IMR-90 (cell line): ENCODE measurements around the gene CNTFR.

ENCODE experiments used
- MAFK ChIP-seq: IDR thresholded peaks from 2 replicates; pipeline ENCODE4 v1.6.1; 2012; ENCODE audit warnings: low read depth, low read length, improper control_type of control experiment
- MAZ ChIP-seq: IDR thresholded peaks from 2 replicates; pipeline ENCODE4 v1.6.1; 2012; ENCODE audit warnings: low read depth, mild to moderate bottlenecking, low read length, improper control_type of control experiment, moderate library complexity, borderline replicate concordance
- MXI1 ChIP-seq: IDR thresholded peaks from 2 replicates; pipeline ENCODE4 v1.6.1; 2012; ENCODE audit warnings: low read depth, mild to moderate bottlenecking, low read length, moderate library complexity, borderline replicate concordance
- NFE2L2 ChIP-seq: fragments of 150-350 bp; IDR thresholded peaks from 2 replicates; pipeline ENCODE4 v1.6.1; 2016; ENCODE audit warnings: low read depth, mild to moderate bottlenecking, low read length
- POLR2A ChIP-seq: IDR thresholded peaks from 2 replicates; pipeline ENCODE4 v1.6.1; 2012; ENCODE audit warnings: mild to moderate bottlenecking, low read depth, low read length
- RCOR1 ChIP-seq: IDR thresholded peaks from 2 replicates; pipeline ENCODE4 v1.6.1; 2012; ENCODE audit warnings: mild to moderate bottlenecking, low read length, improper control_type of control experiment; ENCODE audit not compliant: insufficient replicate concordance
- RFX5 ChIP-seq: IDR thresholded peaks from 2 replicates; pipeline ENCODE4 v1.8.0; 2012; ENCODE audit warnings: low read depth, mild to moderate bottlenecking, low read length, moderate library complexity
- TF ChIP-seq, protein P1 (sequence below): conservative IDR thresholded peaks from 2 replicates; pipeline ENCODE4 v1.5.1; 2012; ENCODE audit warnings: mild to moderate bottlenecking, low read depth, low read length, improper control_type of control experiment
- TF ChIP-seq, protein P2 (sequence below): fragments of 150-350 bp; IDR thresholded peaks from 2 replicates; pipeline ENCODE4 v1.6.1; 2016; ENCODE audit warnings: low read depth, mild to moderate bottlenecking, low read length, moderate library complexity, borderline replicate concordance
- TF ChIP-seq, protein P3 (sequence below): fragments of 150-350 bp; IDR thresholded peaks from 2 replicates; pipeline ENCODE4 v1.6.1; 2017; ENCODE audit warnings: mild to moderate bottlenecking, antibody characterized with exemption, low read length, low read depth

DNA sequence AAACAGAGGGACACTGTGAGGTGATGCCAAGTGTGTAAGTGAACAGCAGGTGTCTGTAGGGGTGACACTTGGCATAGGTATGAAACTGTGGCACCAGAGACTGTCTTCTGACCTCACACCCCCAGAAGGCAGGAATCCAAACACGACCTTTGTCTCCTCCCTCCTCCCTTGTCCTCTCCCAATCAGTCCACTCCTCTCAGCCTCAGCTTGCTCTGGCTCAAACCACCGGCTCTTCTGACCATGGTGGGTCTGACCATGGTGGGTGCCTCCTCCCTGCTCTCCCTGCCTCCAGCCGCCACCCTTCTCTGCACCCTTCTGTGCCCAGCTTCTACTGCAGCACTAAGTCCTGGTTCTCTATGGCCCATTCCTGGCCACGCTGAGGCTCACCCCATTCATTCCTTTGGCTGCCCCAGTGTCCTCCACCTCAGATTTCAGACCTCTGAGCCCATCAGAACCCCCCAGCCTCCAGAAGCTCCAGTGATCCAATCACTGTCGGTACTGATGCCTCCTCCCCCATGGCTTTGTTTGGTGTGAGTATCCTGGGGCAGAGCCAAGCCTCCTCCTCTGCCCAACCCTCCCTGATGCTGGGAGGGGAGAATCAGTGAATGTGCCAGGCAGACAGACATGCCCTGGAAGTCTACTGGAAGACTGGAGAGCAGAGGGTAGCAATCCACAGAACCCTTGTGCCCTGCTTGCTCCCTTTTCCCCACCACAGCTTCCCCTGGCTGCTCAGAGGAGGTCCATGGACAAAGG lies 41.1 kb upstream of the CNTFR start:
- no peak for TF ChIP-seq POLR2A
- TF ChIP-seq, protein P1, sequence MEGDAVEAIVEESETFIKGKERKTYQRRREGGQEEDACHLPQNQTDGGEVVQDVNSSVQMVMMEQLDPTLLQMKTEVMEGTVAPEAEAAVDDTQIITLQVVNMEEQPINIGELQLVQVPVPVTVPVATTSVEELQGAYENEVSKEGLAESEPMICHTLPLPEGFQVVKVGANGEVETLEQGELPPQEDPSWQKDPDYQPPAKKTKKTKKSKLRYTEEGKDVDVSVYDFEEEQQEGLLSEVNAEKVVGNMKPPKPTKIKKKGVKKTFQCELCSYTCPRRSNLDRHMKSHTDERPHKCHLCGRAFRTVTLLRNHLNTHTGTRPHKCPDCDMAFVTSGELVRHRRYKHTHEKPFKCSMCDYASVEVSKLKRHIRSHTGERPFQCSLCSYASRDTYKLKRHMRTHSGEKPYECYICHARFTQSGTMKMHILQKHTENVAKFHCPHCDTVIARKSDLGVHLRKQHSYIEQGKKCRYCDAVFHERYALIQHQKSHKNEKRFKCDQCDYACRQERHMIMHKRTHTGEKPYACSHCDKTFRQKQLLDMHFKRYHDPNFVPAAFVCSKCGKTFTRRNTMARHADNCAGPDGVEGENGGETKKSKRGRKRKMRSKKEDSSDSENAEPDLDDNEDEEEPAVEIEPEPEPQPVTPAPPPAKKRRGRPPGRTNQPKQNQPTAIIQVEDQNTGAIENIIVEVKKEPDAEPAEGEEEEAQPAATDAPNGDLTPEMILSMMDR: no peak
- TF ChIP-seq MAZ: no peak
- TF ChIP-seq RCOR1: no peak
- no peak for TF ChIP-seq RFX5
- no peak for TF ChIP-seq MXI1
- TF ChIP-seq, protein P2, sequence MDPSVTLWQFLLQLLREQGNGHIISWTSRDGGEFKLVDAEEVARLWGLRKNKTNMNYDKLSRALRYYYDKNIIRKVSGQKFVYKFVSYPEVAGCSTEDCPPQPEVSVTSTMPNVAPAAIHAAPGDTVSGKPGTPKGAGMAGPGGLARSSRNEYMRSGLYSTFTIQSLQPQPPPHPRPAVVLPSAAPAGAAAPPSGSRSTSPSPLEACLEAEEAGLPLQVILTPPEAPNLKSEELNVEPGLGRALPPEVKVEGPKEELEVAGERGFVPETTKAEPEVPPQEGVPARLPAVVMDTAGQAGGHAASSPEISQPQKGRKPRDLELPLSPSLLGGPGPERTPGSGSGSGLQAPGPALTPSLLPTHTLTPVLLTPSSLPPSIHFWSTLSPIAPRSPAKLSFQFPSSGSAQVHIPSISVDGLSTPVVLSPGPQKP: no peak
- TF ChIP-seq, protein P3, sequence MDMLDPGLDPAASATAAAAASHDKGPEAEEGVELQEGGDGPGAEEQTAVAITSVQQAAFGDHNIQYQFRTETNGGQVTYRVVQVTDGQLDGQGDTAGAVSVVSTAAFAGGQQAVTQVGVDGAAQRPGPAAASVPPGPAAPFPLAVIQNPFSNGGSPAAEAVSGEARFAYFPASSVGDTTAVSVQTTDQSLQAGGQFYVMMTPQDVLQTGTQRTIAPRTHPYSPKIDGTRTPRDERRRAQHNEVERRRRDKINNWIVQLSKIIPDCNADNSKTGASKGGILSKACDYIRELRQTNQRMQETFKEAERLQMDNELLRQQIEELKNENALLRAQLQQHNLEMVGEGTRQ: no peak
- no peak for TF ChIP-seq MAFK
- no peak for TF ChIP-seq NFE2L2
